GM12878 (cell line): ENCODE measurements around the gene GGTA1. TPM values are rescaled to one million over a fixed set of nuclear protein-coding genes. Genes with fewer than 3 reads are reported as not detected.
A peak's percentile ranks its signal among the peaks of the same experiment; 100 is the strongest.

Source experiments
- ESRRA ChIP-seq: IDR thresholded peaks from 2 replicates; pipeline ENCODE4 v1.6.1; 2012; ENCODE audit warnings: mild to moderate bottlenecking, low read length, improper control_type of control experiment
- ETV6 ChIP-seq, 2 experiments: fragments of 450-650 bp in 1 of 2; IDR thresholded peaks in 1 of 2; conservative IDR thresholded peaks in 1 of 2; 2 replicates each; pipeline ENCODE4 v1.6.1; 2014; ENCODE audit warnings: antibody characterized with exemption in 1 of 2, borderline replicate concordance in 1 of 2, low read depth in 1 of 2, mild to moderate bottlenecking in 1 of 2, moderate library complexity in 1 of 2
- GABPA ChIP-seq: IDR thresholded peaks from 2 replicates; pipeline ENCODE4 v1.6.1; 2014; ENCODE audit warnings: antibody characterized with exemption, low read depth, mild to moderate bottlenecking, inconsistent platforms
- GATAD2B ChIP-seq: fragments of 450-650 bp; conservative IDR thresholded peaks from 2 replicates; pipeline ENCODE4 v1.6.1; 2017; ENCODE audit warnings: low read depth, mild to moderate bottlenecking, moderate library complexity
- JUND ChIP-seq: IDR thresholded peaks from 2 replicates; pipeline ENCODE4 v1.6.1; 2012; ENCODE audit warnings: low read depth, mild to moderate bottlenecking, low read length, improper control_type of control experiment, moderate library complexity
- KLF5 ChIP-seq: fragments of 450-650 bp; IDR thresholded peaks from 2 replicates; pipeline ENCODE4 v1.6.1; 2014; ENCODE audit warnings: mild to moderate bottlenecking; ENCODE audit not compliant: partially characterized antibody
- MEF2B ChIP-seq: fragments of 450-650 bp; IDR thresholded peaks from 2 replicates; pipeline ENCODE4 v1.6.1; 2018; ENCODE audit warnings: mild to moderate bottlenecking, moderate library complexity; ENCODE audit not compliant: partially characterized antibody, poor library complexity, severe bottlenecking
- NFIC ChIP-seq: IDR thresholded peaks from 2 replicates; pipeline ENCODE4 v1.6.1; 2012; ENCODE audit warnings: low read depth, mild to moderate bottlenecking, inconsistent platforms, low read length, moderate library complexity
- NFYB ChIP-seq: IDR thresholded peaks from 2 replicates; pipeline ENCODE4 v1.6.1; 2011; ENCODE audit warnings: low read depth, mild to moderate bottlenecking, low read length, improper control_type of control experiment, moderate library complexity; ENCODE audit not compliant: insufficient read depth
- SIN3A ChIP-seq: IDR thresholded peaks from 2 replicates; pipeline ENCODE4 v1.6.1; 2012; ENCODE audit warnings: low read depth, low read length, improper control_type of control experiment
- SMAD5 ChIP-seq: IDR thresholded peaks from 2 replicates; pipeline ENCODE4 v1.6.1; 2016; ENCODE audit warnings: antibody characterized with exemption, low read depth
- SPI1 ChIP-seq: IDR thresholded peaks from 2 replicates; pipeline ENCODE4 v1.6.1; 2011; ENCODE audit warnings: low read depth, mild to moderate bottlenecking, low read length, moderate library complexity, borderline replicate concordance; ENCODE audit not compliant: insufficient read depth
- polyA plus RNA-seq, 11 experiments: library from polyadenylated mRNA; depleted of rRNA in 4 of 11; unstranded in 6 of 11; stranded (reverse) in 5 of 11; fragments of >200 nt; fragmentation: Nextera tagmentation in 4 of 11; fragmentation: Illumina TruSeq in 1 of 11; extraction: Ambion mirVana in 4 of 11; extraction: Trizol in 1 of 11; gene quantifications; 1 replicate in 1 of 11; 2 replicates in 10 of 11; pipeline versions ENCODE4 v1.2.1 to v1.2.3, GENCODE V29; 2011 to 2016; ENCODE audit warnings: inconsistent platforms in 2 of 11, missing spikeins in 2 of 11, low read depth in 1 of 11
- total RNA-seq, 4 experiments: library from RNA; depleted of rRNA in 3 of 4; stranded (reverse); fragments of >200 nt in 3 of 4; fragmentation: Illumina TruSeq in 1 of 4; extraction: Trizol in 1 of 4; gene quantifications; 2 replicates each; pipeline versions ENCODE4 v1.2.1 to v1.2.3, GENCODE V29; 2013 to 2021
- TF ChIP-seq, protein P1 (sequence below): fragments of 450-650 bp; IDR thresholded peaks from 2 replicates; pipeline ENCODE4 v1.6.1; 2014; ENCODE audit warnings: mild to moderate bottlenecking
- TF ChIP-seq, protein P2 (sequence below): fragments of 450-650 bp; IDR thresholded peaks from 2 replicates; pipeline ENCODE4 v1.6.1; 2017; ENCODE audit warnings: mild to moderate bottlenecking
- TF ChIP-seq, protein P3 (sequence below): fragments of 450-650 bp; IDR thresholded peaks from 2 replicates; pipeline ENCODE4 v1.6.1; 2018; ENCODE audit warnings: borderline replicate concordance, mild to moderate bottlenecking; ENCODE audit not compliant: partially characterized antibody
- TF ChIP-seq, protein P4 (sequence below): fragments of 150-350 bp; IDR thresholded peaks from 2 replicates; pipeline ENCODE4 v1.6.1; 2016; ENCODE audit warnings: low read depth, low read length
- TF ChIP-seq, protein P5 (sequence below): fragments of 450-650 bp; IDR thresholded peaks from 2 replicates; pipeline ENCODE4 v1.6.1; 2016; ENCODE audit warnings: mild to moderate bottlenecking
- TF ChIP-seq, protein P6 (sequence below): IDR thresholded peaks from 2 replicates; pipeline ENCODE4 v1.6.1; 2012; ENCODE audit warnings: low read depth, low read length, improper control_type of control experiment

Gene GGTA1
- total and polyA plus RNA-seq, 10 of the 15 experiments (the other 5 are each of a cell fraction or from before 2014, with no cell fraction given): 0.09 to 0.65 (median 0.17) TPM; not detected in 2

DNA sequence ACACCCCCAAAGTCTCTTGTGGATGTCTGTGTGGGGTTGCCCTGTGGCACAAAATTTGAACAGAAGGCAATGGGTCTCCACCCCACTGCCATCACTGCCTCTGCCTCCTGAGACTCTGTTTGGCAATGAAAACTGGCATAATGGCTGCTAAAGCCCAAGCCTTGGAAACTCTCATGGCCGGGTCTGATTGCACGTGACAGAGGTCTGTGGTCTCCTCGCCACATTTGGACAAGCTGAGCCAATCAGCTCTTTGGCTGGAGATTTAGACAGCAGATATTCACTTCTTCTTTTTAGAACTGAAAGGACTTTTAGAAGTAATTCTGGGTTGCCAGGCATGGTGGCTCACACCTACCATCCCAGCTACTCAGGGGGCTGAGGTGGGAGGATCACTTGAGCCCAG lies 5.5 kb downstream of the GGTA1 start (continued):
- TF ChIP-seq, protein P1, sequence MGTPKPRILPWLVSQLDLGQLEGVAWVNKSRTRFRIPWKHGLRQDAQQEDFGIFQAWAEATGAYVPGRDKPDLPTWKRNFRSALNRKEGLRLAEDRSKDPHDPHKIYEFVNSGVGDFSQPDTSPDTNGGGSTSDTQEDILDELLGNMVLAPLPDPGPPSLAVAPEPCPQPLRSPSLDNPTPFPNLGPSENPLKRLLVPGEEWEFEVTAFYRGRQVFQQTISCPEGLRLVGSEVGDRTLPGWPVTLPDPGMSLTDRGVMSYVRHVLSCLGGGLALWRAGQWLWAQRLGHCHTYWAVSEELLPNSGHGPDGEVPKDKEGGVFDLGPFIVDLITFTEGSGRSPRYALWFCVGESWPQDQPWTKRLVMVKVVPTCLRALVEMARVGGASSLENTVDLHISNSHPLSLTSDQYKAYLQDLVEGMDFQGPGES: no peak
- TF ChIP-seq GATAD2B (no peak), MEF2B (no peak), ETV6 (conservative IDR thresholded peaks at IDR 0.05 in 1 of 2, IDR thresholded peaks at IDR 0.05 in 1 of 2; ENCODE audit: borderline replicate concordance in 1 of 2, low read depth in 1 of 2) (no peak), NFIC (no peak), ESRRA (no peak), JUND (no peak), SMAD5 (no peak), GABPA (no peak), SIN3A (no peak), SPI1 (peak; percentile 74; the same call in 1 of the 2 replicates), KLF5 (no peak), NFYB (0 out of 2 replicates have a peak, but pooled peaks have one; percentile 24)
- TF ChIP-seq, protein P2, sequence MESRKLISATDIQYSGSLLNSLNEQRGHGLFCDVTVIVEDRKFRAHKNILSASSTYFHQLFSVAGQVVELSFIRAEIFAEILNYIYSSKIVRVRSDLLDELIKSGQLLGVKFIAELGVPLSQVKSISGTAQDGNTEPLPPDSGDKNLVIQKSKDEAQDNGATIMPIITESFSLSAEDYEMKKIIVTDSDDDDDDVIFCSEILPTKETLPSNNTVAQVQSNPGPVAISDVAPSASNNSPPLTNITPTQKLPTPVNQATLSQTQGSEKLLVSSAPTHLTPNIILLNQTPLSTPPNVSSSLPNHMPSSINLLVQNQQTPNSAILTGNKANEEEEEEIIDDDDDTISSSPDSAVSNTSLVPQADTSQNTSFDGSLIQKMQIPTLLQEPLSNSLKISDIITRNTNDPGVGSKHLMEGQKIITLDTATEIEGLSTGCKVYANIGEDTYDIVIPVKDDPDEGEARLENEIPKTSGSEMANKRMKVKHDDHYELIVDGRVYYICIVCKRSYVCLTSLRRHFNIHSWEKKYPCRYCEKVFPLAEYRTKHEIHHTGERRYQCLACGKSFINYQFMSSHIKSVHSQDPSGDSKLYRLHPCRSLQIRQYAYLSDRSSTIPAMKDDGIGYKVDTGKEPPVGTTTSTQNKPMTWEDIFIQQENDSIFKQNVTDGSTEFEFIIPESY: no peak
- TF ChIP-seq, protein P3, sequence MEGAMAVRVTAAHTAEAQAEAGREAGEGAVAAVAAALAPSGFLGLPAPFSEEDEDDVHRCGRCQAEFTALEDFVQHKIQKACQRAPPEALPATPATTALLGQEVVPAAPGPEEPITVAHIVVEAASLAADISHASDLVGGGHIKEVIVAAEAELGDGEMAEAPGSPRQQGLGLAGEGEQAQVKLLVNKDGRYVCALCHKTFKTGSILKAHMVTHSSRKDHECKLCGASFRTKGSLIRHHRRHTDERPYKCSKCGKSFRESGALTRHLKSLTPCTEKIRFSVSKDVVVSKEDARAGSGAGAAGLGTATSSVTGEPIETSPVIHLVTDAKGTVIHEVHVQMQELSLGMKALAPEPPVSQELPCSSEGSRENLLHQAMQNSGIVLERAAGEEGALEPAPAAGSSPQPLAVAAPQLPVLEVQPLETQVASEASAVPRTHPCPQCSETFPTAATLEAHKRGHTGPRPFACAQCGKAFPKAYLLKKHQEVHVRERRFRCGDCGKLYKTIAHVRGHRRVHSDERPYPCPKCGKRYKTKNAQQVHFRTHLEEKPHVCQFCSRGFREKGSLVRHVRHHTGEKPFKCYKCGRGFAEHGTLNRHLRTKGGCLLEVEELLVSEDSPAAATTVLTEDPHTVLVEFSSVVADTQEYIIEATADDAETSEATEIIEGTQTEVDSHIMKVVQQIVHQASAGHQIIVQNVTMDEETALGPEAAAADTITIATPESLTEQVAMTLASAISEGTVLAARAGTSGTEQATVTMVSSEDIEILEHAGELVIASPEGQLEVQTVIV: no peak
- TF ChIP-seq, protein P4, sequence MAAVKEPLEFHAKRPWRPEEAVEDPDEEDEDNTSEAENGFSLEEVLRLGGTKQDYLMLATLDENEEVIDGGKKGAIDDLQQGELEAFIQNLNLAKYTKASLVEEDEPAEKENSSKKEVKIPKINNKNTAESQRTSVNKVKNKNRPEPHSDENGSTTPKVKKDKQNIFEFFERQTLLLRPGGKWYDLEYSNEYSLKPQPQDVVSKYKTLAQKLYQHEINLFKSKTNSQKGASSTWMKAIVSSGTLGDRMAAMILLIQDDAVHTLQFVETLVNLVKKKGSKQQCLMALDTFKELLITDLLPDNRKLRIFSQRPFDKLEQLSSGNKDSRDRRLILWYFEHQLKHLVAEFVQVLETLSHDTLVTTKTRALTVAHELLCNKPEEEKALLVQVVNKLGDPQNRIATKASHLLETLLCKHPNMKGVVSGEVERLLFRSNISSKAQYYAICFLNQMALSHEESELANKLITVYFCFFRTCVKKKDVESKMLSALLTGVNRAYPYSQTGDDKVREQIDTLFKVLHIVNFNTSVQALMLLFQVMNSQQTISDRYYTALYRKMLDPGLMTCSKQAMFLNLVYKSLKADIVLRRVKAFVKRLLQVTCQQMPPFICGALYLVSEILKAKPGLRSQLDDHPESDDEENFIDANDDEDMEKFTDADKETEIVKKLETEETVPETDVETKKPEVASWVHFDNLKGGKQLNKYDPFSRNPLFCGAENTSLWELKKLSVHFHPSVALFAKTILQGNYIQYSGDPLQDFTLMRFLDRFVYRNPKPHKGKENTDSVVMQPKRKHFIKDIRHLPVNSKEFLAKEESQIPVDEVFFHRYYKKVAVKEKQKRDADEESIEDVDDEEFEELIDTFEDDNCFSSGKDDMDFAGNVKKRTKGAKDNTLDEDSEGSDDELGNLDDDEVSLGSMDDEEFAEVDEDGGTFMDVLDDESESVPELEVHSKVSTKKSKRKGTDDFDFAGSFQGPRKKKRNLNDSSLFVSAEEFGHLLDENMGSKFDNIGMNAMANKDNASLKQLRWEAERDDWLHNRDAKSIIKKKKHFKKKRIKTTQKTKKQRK: no peak
- TF ChIP-seq, protein P5, sequence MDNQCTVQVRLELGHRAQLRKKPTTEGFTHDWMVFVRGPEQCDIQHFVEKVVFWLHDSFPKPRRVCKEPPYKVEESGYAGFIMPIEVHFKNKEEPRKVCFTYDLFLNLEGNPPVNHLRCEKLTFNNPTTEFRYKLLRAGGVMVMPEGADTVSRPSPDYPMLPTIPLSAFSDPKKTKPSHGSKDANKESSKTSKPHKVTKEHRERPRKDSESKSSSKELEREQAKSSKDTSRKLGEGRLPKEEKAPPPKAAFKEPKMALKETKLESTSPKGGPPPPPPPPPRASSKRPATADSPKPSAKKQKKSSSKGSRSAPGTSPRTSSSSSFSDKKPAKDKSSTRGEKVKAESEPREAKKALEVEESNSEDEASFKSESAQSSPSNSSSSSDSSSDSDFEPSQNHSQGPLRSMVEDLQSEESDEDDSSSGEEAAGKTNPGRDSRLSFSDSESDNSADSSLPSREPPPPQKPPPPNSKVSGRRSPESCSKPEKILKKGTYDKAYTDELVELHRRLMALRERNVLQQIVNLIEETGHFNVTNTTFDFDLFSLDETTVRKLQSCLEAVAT: no peak
- TF ChIP-seq, protein P6, sequence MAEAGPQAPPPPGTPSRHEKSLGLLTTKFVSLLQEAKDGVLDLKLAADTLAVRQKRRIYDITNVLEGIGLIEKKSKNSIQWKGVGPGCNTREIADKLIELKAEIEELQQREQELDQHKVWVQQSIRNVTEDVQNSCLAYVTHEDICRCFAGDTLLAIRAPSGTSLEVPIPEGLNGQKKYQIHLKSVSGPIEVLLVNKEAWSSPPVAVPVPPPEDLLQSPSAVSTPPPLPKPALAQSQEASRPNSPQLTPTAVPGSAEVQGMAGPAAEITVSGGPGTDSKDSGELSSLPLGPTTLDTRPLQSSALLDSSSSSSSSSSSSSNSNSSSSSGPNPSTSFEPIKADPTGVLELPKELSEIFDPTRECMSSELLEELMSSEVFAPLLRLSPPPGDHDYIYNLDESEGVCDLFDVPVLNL: no peak
